Measurements from ENCODE around the gene TEX53.

DNA sequence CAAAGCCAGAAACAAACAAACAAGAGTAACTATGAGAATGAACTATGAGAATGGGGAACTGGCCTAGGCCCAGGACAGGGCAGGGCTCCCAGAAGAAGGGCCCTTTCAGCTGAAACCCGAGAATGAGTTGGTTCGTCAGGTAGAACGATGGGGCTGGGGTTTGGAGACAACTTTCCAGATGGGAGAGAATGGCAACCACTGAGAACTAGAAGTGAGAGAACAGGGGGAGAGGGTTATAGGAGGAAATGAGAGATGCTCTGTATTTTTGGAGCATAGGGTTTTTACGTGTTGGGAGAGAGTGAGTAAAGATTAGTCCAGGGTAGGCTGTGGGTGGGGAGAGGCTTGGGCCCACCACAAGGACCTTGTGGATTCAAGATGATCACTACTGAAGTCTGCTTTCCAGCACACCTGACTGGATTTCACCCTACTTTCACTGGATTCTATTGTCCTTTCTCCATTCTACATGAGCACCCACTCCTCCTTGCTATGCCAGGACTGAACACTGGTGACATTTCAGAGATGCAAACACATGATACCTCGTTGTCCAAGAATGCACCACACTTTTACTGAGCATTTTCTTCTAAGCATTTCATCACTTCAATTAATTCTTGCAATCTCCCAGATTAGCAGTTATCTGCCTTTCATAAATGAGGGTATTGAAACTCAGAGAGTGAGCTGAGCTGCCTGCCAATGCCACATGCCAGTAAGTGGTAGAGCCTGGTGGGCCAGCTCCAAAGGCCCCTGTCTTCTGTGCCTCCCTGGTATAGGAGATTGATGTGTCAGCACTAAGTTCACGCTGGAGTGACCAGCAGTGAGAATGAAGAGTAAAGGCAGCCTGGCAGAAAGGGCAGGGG lies 49.7 kb downstream of the TEX53 start:
- TF ChIP-seq REST (IDR thresholded peaks at IDR 0.05; ENCODE audit: low read depth) = no peak
- TF ChIP-seq TAF1 (IDR thresholded peaks at IDR 0.05; ENCODE audit: low read depth) = no peak
- TF ChIP-seq CEBPB (IDR thresholded peaks at IDR 0.05) = no peak
- no peak for TF ChIP-seq FOXM1 (IDR thresholded peaks at IDR 0.05; ENCODE audit: borderline replicate concordance, low read depth)
- TF ChIP-seq CREB1 (IDR thresholded peaks at IDR 0.05; ENCODE audit: low read depth) = no peak
- TF ChIP-seq, protein P1, sequence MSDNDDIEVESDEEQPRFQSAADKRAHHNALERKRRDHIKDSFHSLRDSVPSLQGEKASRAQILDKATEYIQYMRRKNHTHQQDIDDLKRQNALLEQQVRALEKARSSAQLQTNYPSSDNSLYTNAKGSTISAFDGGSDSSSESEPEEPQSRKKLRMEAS (IDR thresholded peaks at IDR 0.05) = no peak
- TF ChIP-seq EP300 (IDR thresholded peaks at IDR 0.05; ENCODE audit: borderline replicate concordance) = no peak
- TF ChIP-seq YY1 (IDR thresholded peaks at IDR 0.05; ENCODE audit: low read depth) = no peak
- TF ChIP-seq ZBTB7A (IDR thresholded peaks at IDR 0.05; ENCODE audit: low read depth) = no peak
- no peak for TF ChIP-seq TEAD4 (IDR thresholded peaks at IDR 0.05)

Data from Ishikawa (cell line).